ENCODE measurements around the gene IFITM1. TPM values are rescaled to one million over a fixed set of nuclear protein-coding genes. Genes with fewer than 3 reads are reported as not detected.
"Not testable (repeated sequence)": the region's sequence is repeated elsewhere in the genome, so short reads cannot be mapped to it uniquely, and the experiment has no call there.

Gene IFITM1
- total RNA-seq, 1 donor from 2014 or later, result 13.3 TPM

GRCh38 chr11:312092-312816 is 1.6 kb upstream of the IFITM1 start:
- Histone ChIP-seq H3K9me3 (ENCODE audit: low read depth) (no peaks in the 10 kb centered on the region), H3K4me2 (peak overlapping the region; percentile 69), H3K4me1 (peaks cover 62% of the 10 kb centered on the region), H3K79me2 (ENCODE audit: low read depth) (peaks cover 3% of the 10 kb centered on the region), H3K27ac (no peak overlapping the region), H4K20me1 (ENCODE audit: low read depth) (no peaks in the 10 kb centered on the region), H3K9ac (no peak overlapping the region), H3K27me3 (peaks cover 41% of the 10 kb centered on the region), H2AFZ (replicated peaks) (no peak overlapping the region), H3K4me3 (no peak overlapping the region), H3F3A (ENCODE audit: low read depth) (peaks cover 42% of the 10 kb centered on the region), H3K36me3 (no peaks in the 10 kb centered on the region)
- Mint-ChIP-seq H3K4me3 (peak overlapping the region; percentile 74), H3K27ac (peak overlapping the region; percentile 94), H3K4me1 (peaks cover 58% of the 10 kb centered on the region), H3K27me3 (ENCODE audit: insufficient read depth, low read depth) (peaks cover 7% of the 10 kb centered on the region), H3K9me3 (no peaks in the 10 kb centered on the region), H3K36me3 (no peaks in the 10 kb centered on the region)
- TF ChIP-seq EZH2 (IDR thresholded peaks at IDR 0.05), result no peak
- no peak for TF ChIP-seq EZH2phosphoT487 (IDR thresholded peaks at IDR 0.05)
- no peak for TF ChIP-seq CTCF (IDR thresholded peaks at IDR 0.05)
- DNase-seq (ENCODE audit: low spot score), result no peak

GRCh38 chr11:313304-313786 is 495 bp upstream of the IFITM1 start:
- Histone ChIP-seq H3K27me3 (peaks cover 50% of the 10 kb centered on the region), H2AFZ (replicated peaks) (peak overlapping the region; percentile 6), H3K4me3 (peak overlapping the region; percentile 51), H3K27ac (peak overlapping the region; percentile 42), H3K9me3 (ENCODE audit: low read depth) (no peaks in the 10 kb centered on the region), H3K4me1 (peaks cover 67% of the 10 kb centered on the region), H3K36me3 (no peaks in the 10 kb centered on the region), H3K4me2 (peak overlapping the region; percentile 84), H4K20me1 (ENCODE audit: low read depth) (no peaks in the 10 kb centered on the region), H3F3A (ENCODE audit: low read depth) (peaks cover 48% of the 10 kb centered on the region), H3K9ac (no peak overlapping the region), H3K79me2 (ENCODE audit: low read depth) (peaks cover 3% of the 10 kb centered on the region)
- DNase-seq (ENCODE audit: low spot score), result no peak
- TF ChIP-seq CTCF (IDR thresholded peaks at IDR 0.05) (no peak), EZH2 (IDR thresholded peaks at IDR 0.05) (no peak), EZH2phosphoT487 (IDR thresholded peaks at IDR 0.05) (no peak)
- Mint-ChIP-seq H3K36me3 (no peaks in the 10 kb centered on the region), H3K9me3 (no peaks in the 10 kb centered on the region), H3K4me3 (peak overlapping the region; percentile 88), H3K27ac (peak overlapping the region; percentile 90), H3K4me1 (peaks cover 57% of the 10 kb centered on the region), H3K27me3 (ENCODE audit: insufficient read depth, low read depth) (peaks cover 12% of the 10 kb centered on the region)

GRCh38 chr11:314554-314875 is 675 bp downstream of the IFITM1 start:
- H3K4me2 ChIP-seq, result peak overlapping the region; percentile 84
- H3K4me1 Mint-ChIP-seq, result peaks cover 49% of the 10 kb centered on the region

GRCh38 chr11:315051-315481 is 1.2 kb downstream of the IFITM1 start:
- Mint-ChIP-seq H3K27me3 (ENCODE audit: insufficient read depth, low read depth) (peaks cover 12% of the 10 kb centered on the region), H3K27ac (no peak overlapping the region)
- no peak overlapping the region for H3K9ac ChIP-seq

More at GRCh38 chr11:314554-314875, 675 bp downstream of the IFITM1 start:
- H3K9me3 Mint-ChIP-seq; DNase-seq (ENCODE audit: low spot score); H3K79me2 ChIP-seq (ENCODE audit: low read depth); H3K9ac ChIP-seq; H2AFZ ChIP-seq (replicated peaks); H3K9me3 ChIP-seq (ENCODE audit: low read depth); H4K20me1 ChIP-seq (ENCODE audit: low read depth); H3K36me3 ChIP-seq; H3K36me3 Mint-ChIP-seq; H3K27ac ChIP-seq: not testable (repeated sequence)
- peak overlapping the region; percentile 51 for H3K4me3 ChIP-seq
- Mint-ChIP-seq H3K4me3 (peak overlapping the region; percentile 88), H3K27me3 (ENCODE audit: insufficient read depth, low read depth) (peaks cover 12% of the 10 kb centered on the region), H3K27ac (peak overlapping the region; percentile 21)
- H3K4me1 ChIP-seq, result peaks cover 61% of the 10 kb centered on the region
- H3K27me3 ChIP-seq, result peaks cover 50% of the 10 kb centered on the region
- H3F3A ChIP-seq (ENCODE audit: low read depth), result peaks cover 45% of the 10 kb centered on the region

More at GRCh38 chr11:315051-315481, 1.2 kb downstream of the IFITM1 start:
- peaks cover 58% of the 10 kb centered on the region for H3K4me1 ChIP-seq
- H3F3A ChIP-seq (ENCODE audit: low read depth), result peaks cover 42% of the 10 kb centered on the region
- peak overlapping the region; percentile 84 for H3K4me2 ChIP-seq
- H3K27ac ChIP-seq, result no peak overlapping the region
- no peaks in the 10 kb centered on the region for H3K79me2 ChIP-seq (ENCODE audit: low read depth)
- TF ChIP-seq EZH2 (IDR thresholded peaks at IDR 0.05) (no peak), CTCF (IDR thresholded peaks at IDR 0.05) (no peak), EZH2phosphoT487 (IDR thresholded peaks at IDR 0.05) (no peak)
- H3K4me3 ChIP-seq, result peak overlapping the region; percentile 31
- no peak overlapping the region for H2AFZ ChIP-seq (replicated peaks)
- H3K9me3 ChIP-seq (ENCODE audit: low read depth), result no peaks in the 10 kb centered on the region
- H3K9me3 Mint-ChIP-seq, result no peaks in the 10 kb centered on the region
- no peak for DNase-seq (ENCODE audit: low spot score)
- H3K4me1 Mint-ChIP-seq, result peaks cover 47% of the 10 kb centered on the region
- H3K36me3 ChIP-seq, result no peaks in the 10 kb centered on the region
- H4K20me1 ChIP-seq (ENCODE audit: low read depth), result no peaks in the 10 kb centered on the region
- H3K4me3 Mint-ChIP-seq, result peak overlapping the region; percentile 64
- H3K27me3 ChIP-seq, result peaks cover 50% of the 10 kb centered on the region
- no peaks in the 10 kb centered on the region for H3K36me3 Mint-ChIP-seq
